ENCODE data around the gene ARHGDIG.
A peak's percentile ranks its signal among the peaks of the same experiment; 100 is the strongest.

ARHGDIG gene

DNA sequence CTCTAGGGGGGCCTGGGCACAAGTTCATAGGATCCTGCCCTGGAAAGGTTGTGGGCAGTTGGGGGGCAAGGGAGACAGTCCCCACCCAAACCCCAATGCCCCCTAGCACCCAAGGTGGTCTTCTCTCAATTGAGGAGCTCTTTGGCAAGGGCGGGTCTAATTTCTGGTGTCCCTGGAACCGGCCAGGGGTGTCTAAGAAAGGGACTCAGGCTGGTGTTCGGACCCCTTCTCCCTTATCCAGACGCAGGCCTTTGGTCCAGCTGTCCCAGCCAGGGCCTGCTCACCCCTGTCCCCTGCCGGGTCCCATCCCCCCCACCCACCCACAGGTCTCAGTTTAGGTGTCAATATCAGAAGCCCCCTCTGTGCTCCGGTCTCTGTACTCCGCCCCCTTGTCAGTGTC, 860 bp upstream of the ARHGDIG start:
- H3K27ac Mint-ChIP-seq, result no peak overlapping the region
- H3K36me3 Mint-ChIP-seq (ENCODE audit: low read depth), result no peaks in the 10 kb centered on the region
- no peak for DNase-seq
- peaks cover 69% of the 10 kb centered on the region for H3K27me3 Mint-ChIP-seq (ENCODE audit: low read depth, poor library complexity)
- TF ChIP-seq, protein P1, sequence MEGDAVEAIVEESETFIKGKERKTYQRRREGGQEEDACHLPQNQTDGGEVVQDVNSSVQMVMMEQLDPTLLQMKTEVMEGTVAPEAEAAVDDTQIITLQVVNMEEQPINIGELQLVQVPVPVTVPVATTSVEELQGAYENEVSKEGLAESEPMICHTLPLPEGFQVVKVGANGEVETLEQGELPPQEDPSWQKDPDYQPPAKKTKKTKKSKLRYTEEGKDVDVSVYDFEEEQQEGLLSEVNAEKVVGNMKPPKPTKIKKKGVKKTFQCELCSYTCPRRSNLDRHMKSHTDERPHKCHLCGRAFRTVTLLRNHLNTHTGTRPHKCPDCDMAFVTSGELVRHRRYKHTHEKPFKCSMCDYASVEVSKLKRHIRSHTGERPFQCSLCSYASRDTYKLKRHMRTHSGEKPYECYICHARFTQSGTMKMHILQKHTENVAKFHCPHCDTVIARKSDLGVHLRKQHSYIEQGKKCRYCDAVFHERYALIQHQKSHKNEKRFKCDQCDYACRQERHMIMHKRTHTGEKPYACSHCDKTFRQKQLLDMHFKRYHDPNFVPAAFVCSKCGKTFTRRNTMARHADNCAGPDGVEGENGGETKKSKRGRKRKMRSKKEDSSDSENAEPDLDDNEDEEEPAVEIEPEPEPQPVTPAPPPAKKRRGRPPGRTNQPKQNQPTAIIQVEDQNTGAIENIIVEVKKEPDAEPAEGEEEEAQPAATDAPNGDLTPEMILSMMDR (IDR thresholded peaks at IDR 0.05), result no peak
- peak overlapping the region; percentile 48 for H3K4me3 Mint-ChIP-seq
- no peaks in the 10 kb centered on the region for H3K4me1 Mint-ChIP-seq
- H3K9me3 Mint-ChIP-seq, result no peaks in the 10 kb centered on the region

DNA sequence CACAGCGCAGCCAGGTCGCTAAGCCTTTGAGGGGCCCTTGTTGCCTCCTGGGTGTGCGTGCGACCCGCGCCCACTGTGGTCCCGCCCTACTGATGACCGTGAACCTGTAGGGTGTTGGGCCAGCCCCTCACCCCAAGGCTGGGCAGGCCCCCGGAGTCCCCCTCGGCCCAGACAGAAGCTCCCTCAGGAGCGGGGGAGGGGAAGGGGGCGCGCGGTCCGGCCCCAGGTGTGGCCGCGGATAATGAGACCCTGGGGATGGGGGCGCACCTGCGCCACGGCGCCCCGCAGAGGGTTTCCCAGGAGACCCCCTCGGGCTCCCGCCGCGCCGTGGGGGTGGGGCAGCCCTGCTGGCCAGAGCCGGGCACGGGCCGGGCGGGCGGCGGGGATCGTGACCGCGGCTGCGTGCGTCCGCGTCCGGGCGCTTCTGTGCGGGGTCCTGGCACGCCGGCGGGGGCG, 358 bp upstream of the ARHGDIG start:
- H3K36me3 Mint-ChIP-seq (ENCODE audit: low read depth), result no peaks in the 10 kb centered on the region
- H3K27me3 Mint-ChIP-seq (ENCODE audit: low read depth, poor library complexity), result peaks cover 64% of the 10 kb centered on the region
- no peaks in the 10 kb centered on the region for H3K9me3 Mint-ChIP-seq
- H3K4me3 Mint-ChIP-seq, result peak overlapping the region; percentile 48
- no peaks in the 10 kb centered on the region for H3K4me1 Mint-ChIP-seq
- peak; percentile 53 for DNase-seq
- TF ChIP-seq, protein P1 (IDR thresholded peaks at IDR 0.05), result no peak
- H3K27ac Mint-ChIP-seq, result no peak overlapping the region

DNA sequence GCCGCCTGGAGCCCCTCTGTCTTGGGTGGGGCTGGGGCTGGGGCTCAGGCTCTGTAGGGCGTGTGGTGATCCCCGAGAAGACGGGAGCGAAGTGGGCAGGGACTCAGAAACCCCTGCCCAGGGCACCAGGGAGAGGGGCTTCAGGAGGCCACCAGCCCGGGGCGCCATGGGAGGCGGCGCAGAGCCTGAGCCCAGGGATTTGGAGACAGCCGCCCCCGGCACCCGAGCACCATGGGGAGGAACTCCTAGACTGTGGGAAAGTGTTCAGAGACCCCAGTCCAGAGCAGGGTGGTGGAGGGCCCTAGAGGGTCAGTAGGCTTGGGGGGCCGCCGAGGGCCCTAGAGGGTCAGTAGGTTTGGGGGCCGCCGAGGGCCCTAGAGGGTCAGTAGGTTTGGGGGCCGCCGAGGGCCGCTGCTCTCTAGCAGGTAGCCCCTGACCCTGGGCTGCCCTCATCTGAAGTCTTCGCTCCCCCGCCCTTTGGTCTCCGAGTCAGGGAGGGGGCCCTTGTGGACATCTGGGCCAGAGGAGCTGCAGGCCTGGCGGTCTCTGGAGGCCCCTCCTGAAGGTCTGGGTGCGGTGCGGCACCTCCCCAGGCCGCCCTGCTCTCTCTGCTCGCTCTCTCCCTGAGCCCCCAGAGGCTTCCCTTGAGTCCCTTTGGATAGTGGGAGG, 734 bp downstream of the ARHGDIG start:
- Mint-ChIP-seq H3K36me3 (ENCODE audit: low read depth) (peaks cover 4% of the 10 kb centered on the region), H3K27me3 (ENCODE audit: low read depth, poor library complexity) (peaks cover 58% of the 10 kb centered on the region), H3K4me1 (no peaks in the 10 kb centered on the region), H3K27ac (no peak overlapping the region), H3K4me3 (peak overlapping the region; percentile 54), H3K9me3 (peaks cover 4% of the 10 kb centered on the region)
- no peak for DNase-seq
- TF ChIP-seq, protein P1 (IDR thresholded peaks at IDR 0.05), result no peak

DNA sequence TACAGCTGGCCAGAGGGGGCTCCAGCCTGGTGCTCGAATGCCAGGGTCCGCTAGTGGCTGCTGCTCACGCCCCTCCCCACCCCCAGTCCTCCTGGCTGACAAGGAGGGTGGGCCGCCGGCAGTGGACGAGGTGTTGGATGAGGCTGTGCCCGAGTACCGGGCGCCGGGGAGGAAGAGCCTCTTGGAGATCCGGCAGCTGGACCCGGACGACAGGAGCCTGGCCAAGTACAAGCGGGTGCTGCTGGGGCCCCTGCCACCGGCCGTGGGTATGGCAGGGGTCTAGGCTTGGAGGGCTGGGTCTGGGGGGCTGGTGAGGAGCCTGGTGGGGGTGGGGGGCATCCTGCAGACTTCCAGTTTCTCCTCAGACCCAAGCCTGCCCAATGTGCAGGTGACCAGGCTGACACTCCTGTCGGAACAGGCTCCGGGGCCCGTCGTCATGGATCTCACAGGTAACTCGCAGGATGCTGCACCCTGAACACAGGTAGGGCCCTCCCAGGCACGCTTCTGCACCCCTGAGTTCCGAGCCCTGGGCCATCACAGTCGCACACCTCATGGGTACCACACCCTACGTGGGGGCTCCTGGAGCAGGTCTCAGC, 1.4 kb downstream of the ARHGDIG start:
- no peak for DNase-seq
- Mint-ChIP-seq H3K4me3 (no peak overlapping the region), H3K27me3 (ENCODE audit: low read depth, poor library complexity) (peaks cover 51% of the 10 kb centered on the region), H3K36me3 (ENCODE audit: low read depth) (peaks cover 10% of the 10 kb centered on the region), H3K4me1 (no peaks in the 10 kb centered on the region), H3K27ac (no peak overlapping the region), H3K9me3 (peaks cover 8% of the 10 kb centered on the region)
- TF ChIP-seq, protein P1 (IDR thresholded peaks at IDR 0.05), result no peak

DNA sequence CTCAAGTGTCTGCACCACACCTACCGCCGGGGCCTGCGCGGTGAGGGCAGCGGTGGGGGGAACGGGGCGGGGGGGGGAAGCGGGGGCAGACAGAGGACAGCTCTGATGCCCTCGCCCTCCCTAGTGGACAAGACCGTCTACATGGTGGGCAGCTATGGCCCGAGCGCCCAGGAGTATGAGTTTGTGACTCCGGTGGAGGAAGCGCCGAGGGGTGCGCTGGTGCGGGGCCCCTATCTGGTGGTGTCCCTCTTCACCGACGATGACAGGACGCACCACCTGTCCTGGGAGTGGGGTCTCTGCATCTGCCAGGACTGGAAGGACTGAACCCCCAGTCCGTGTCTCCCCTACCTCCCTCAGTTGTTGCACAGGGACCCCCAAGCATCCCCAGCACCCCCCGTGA, 2.1 kb downstream of the ARHGDIG start:
- H3K4me3 Mint-ChIP-seq, result no peak overlapping the region
- peaks cover 17% of the 10 kb centered on the region for H3K36me3 Mint-ChIP-seq (ENCODE audit: low read depth)
- TF ChIP-seq, protein P1 (IDR thresholded peaks at IDR 0.05), result no peak
- peaks cover 44% of the 10 kb centered on the region for H3K27me3 Mint-ChIP-seq (ENCODE audit: low read depth, poor library complexity)
- no peaks in the 10 kb centered on the region for H3K4me1 Mint-ChIP-seq
- no peak overlapping the region for H3K27ac Mint-ChIP-seq
- DNase-seq, result no peak
- peaks cover 8% of the 10 kb centered on the region for H3K9me3 Mint-ChIP-seq

All from nephron progenitor cell (in vitro differentiated cells).